GM23338 (cell line): ENCODE measurements around the gene FRMD3.
A peak's percentile ranks its signal among the peaks of the same experiment; 100 is the strongest.

Experiments used
- CREB1 ChIP-seq: fragments of 250-450 bp; sonication (Bioruptor Pico); IDR thresholded peaks from 2 replicates; pipeline ENCODE4 v1.5.0; 2020; ENCODE audit warnings: low read depth, mild to moderate bottlenecking, moderate library complexity
- ETS1 ChIP-seq: IDR thresholded peaks from 2 replicates; pipeline ENCODE4 v1.6.1; 2016; ENCODE audit warnings: antibody characterized with exemption
- EZH2 ChIP-seq: fragments of 200-600 bp; sonication (generic); IDR thresholded peaks from one replicate; pipeline ENCODE4 v1.8.0; 2017; ENCODE audit warnings: antibody characterized with exemption, mild to moderate bottlenecking, low read depth; ENCODE audit not compliant: unreplicated experiment
- EZH2phosphoT487 ChIP-seq: fragments of 200-600 bp; sonication (generic); IDR thresholded peaks from one replicate; pipeline ENCODE4 v1.8.1; 2018; ENCODE audit warnings: antibody characterized with exemption; ENCODE audit not compliant: unreplicated experiment
- JUNB ChIP-seq: IDR thresholded peaks from one replicate; pipeline ENCODE4 v1.6.1; 2016; ENCODE audit warnings: antibody characterized with exemption; ENCODE audit not compliant: unreplicated experiment
- NANOG ChIP-seq: IDR thresholded peaks from 2 replicates; pipeline ENCODE4 v1.6.1; 2016; ENCODE audit warnings: antibody characterized with exemption, borderline replicate concordance
- POLR2AphosphoS5 ChIP-seq: IDR thresholded peaks from 2 replicates; pipeline ENCODE4 v1.6.1; 2016; ENCODE audit warnings: antibody characterized with exemption, low read depth
- STAT1 ChIP-seq: IDR thresholded peaks from one replicate; pipeline ENCODE4 v1.6.1; 2016; ENCODE audit warnings: antibody characterized with exemption; ENCODE audit not compliant: unreplicated experiment
- ZNF114 ChIP-seq: fragments of 250-450 bp; sonication (Bioruptor Pico); IDR thresholded peaks from 2 replicates; pipeline ENCODE4 v1.5.0; 2020; ENCODE audit warnings: mild to moderate bottlenecking, moderate library complexity
- TF ChIP-seq, protein P1 (sequence below), 2 experiments: fragments of 200-600 bp in 1 of 2; sonication (generic) in 1 of 2; conservative IDR thresholded peaks; 2 replicates each; pipeline versions ENCODE4 v1.5.1 to v1.6.1; 2016 to 2017; ENCODE audit warnings: antibody characterized with exemption in 2 of 2, low read depth in 2 of 2, mild to moderate bottlenecking in 2 of 2, moderate library complexity in 1 of 2
- TF ChIP-seq, protein P2 (sequence below): IDR thresholded peaks from one replicate; pipeline ENCODE4 v1.6.1; 2018; ENCODE audit warnings: antibody characterized with exemption; ENCODE audit not compliant: unreplicated experiment

DNA sequence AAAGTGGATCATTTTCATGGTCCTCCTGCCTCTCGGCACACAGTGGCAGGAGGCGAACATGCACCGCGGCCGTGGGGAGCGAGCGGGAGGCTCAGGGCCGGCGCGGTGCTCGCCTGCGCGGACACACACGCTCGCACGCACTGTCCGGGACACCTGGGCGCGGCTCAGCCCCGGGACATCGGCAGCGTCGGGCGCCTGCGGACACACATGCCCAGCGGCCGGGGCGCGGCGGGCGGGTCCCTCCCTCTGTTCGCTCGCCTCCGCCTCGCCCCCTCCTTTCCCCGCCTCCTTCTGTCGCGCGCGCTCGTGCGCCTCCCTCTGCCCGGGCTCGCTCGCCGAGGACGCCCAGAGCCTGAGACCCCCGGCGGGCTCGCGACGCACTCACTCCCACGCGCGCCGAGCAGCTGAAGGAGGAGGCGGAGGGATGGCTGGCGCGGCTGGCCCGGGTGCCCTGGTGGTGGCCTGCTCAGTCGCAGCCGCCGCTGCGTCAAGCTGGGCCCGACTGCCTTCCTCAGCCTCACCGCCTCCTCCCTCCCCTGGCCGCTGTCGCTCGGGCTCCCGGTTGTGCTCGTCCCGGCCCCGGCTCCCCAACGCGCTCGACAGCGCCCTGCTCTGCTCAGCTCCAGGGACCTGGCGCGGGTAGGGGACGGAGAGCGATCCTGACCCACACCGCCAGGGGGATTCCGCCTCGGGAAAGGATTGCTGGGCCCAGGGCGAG, at the start of gene FRMD3:
- TF ChIP-seq, protein P1, sequence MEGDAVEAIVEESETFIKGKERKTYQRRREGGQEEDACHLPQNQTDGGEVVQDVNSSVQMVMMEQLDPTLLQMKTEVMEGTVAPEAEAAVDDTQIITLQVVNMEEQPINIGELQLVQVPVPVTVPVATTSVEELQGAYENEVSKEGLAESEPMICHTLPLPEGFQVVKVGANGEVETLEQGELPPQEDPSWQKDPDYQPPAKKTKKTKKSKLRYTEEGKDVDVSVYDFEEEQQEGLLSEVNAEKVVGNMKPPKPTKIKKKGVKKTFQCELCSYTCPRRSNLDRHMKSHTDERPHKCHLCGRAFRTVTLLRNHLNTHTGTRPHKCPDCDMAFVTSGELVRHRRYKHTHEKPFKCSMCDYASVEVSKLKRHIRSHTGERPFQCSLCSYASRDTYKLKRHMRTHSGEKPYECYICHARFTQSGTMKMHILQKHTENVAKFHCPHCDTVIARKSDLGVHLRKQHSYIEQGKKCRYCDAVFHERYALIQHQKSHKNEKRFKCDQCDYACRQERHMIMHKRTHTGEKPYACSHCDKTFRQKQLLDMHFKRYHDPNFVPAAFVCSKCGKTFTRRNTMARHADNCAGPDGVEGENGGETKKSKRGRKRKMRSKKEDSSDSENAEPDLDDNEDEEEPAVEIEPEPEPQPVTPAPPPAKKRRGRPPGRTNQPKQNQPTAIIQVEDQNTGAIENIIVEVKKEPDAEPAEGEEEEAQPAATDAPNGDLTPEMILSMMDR (conservative IDR thresholded peaks at IDR 0.05; ENCODE audit: low read depth in 2 of 2) = peak; percentile 57 to 68
- TF ChIP-seq EZH2 = no peak
- TF ChIP-seq ETS1 = no peak
- TF ChIP-seq ZNF114 = no peak
- no peak for TF ChIP-seq CREB1 (CRISPR knock-in tag)
- TF ChIP-seq POLR2AphosphoS5 = no peak
- no peak for TF ChIP-seq EZH2phosphoT487
- no peak for TF ChIP-seq JUNB
- TF ChIP-seq NANOG = no peak
- no peak for TF ChIP-seq STAT1
- TF ChIP-seq, protein P2, sequence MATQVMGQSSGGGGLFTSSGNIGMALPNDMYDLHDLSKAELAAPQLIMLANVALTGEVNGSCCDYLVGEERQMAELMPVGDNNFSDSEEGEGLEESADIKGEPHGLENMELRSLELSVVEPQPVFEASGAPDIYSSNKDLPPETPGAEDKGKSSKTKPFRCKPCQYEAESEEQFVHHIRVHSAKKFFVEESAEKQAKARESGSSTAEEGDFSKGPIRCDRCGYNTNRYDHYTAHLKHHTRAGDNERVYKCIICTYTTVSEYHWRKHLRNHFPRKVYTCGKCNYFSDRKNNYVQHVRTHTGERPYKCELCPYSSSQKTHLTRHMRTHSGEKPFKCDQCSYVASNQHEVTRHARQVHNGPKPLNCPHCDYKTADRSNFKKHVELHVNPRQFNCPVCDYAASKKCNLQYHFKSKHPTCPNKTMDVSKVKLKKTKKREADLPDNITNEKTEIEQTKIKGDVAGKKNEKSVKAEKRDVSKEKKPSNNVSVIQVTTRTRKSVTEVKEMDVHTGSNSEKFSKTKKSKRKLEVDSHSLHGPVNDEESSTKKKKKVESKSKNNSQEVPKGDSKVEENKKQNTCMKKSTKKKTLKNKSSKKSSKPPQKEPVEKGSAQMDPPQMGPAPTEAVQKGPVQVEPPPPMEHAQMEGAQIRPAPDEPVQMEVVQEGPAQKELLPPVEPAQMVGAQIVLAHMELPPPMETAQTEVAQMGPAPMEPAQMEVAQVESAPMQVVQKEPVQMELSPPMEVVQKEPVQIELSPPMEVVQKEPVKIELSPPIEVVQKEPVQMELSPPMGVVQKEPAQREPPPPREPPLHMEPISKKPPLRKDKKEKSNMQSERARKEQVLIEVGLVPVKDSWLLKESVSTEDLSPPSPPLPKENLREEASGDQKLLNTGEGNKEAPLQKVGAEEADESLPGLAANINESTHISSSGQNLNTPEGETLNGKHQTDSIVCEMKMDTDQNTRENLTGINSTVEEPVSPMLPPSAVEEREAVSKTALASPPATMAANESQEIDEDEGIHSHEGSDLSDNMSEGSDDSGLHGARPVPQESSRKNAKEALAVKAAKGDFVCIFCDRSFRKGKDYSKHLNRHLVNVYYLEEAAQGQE = no peak
